Heart left ventricle (tissue), 16 donors: Measurements from ENCODE around the gene TRIOBP. TPM values are rescaled to one million over a fixed set of nuclear protein-coding genes. Genes with fewer than 3 reads are reported as not detected.

Source experiments
- ATAC-seq, 4 donors: fragments of 200-7000 bp; cut with Tn5 transposase; one replicate each; pipeline ENCODE4 v1.9.1; 2020 to 2022; ENCODE audit warnings: moderate library complexity in 4 of 4, mild to moderate bottlenecking in 3 of 4, moderate number of reproducible peaks in 1 of 4
- DNase-seq, 5 donors: peaks; one replicate each; pipeline ENCODE4 v3.0.0-alpha.2; 2020
- H3K27ac ChIP-seq, 12 donors: fragments of 200-600 bp; sonication (generic) in 4 of 12; one replicate each; pipeline versions ENCODE4 v1.5.0 to v1.8.0; 2016 to 2022; ENCODE audit warnings: mild to moderate bottlenecking in 2 of 12
- H3K27me3 ChIP-seq, 9 donors: fragments of 200-600 bp; sonication (generic) in 2 of 9; one replicate each; pipeline versions ENCODE4 v1.5.1 to v1.8.0; 2016 to 2022; ENCODE audit warnings: mild to moderate bottlenecking in 3 of 9
- H3K36me3 ChIP-seq, 9 donors: fragments of 200-600 bp; sonication (generic) in 2 of 9; one replicate each; pipeline versions ENCODE4 v1.5.0 to v1.8.0; 2018 to 2022; ENCODE audit warnings: mild to moderate bottlenecking in 2 of 9
- H3K4me1 ChIP-seq, 12 donors: fragments of 200-600 bp; sonication (generic) in 4 of 12; one replicate each; pipeline versions ENCODE4 v1.5.0 to v1.8.0; 2016 to 2022; ENCODE audit warnings: mild to moderate bottlenecking in 3 of 12
- H3K4me3 ChIP-seq, 12 donors: fragments of 200-600 bp; sonication (generic) in 4 of 12; one replicate each; pipeline versions ENCODE4 v1.5.0 to v1.8.0; 2017 to 2022; ENCODE audit warnings: mild to moderate bottlenecking in 9 of 12, moderate library complexity in 4 of 12
- H3K9me3 ChIP-seq, 12 donors: fragments of 200-600 bp; sonication (generic) in 4 of 12; one replicate each; pipeline versions ENCODE4 v1.5.0 to v1.8.0; 2016 to 2022; ENCODE audit warnings: mild to moderate bottlenecking in 1 of 12
- CTCF ChIP-seq, 12 donors: fragments of 200-600 bp; sonication (generic) in 4 of 12; IDR thresholded peaks; one replicate each; pipeline versions ENCODE4 v1.5.0 to v1.8.0; 2018 to 2022; ENCODE audit warnings: antibody characterized with exemption in 12 of 12, mild to moderate bottlenecking in 5 of 12
- POLR2A ChIP-seq, 2 donors: fragments of 450-650 bp; IDR thresholded peaks; one replicate each; pipeline ENCODE4 v1.6.1; 2017; ENCODE audit warnings: antibody characterized with exemption in 2 of 2, mild to moderate bottlenecking in 2 of 2, moderate library complexity in 2 of 2
- WGBS, 4 donors: extraction: QIAGEN DNeasy Blood & Tissue Kit in 2 of 4; methylation state at CpG; one replicate each; pipeline versions ENCODE4 v1.1.5 to v1.1.7; 2013 to 2018; 5-methylcytosine and 5-hydroxymethylcytosine counted together
- intact Hi-C, 10 donors: fragments of 100-400 bp; cut with DNase I; formaldehyde crosslinking; loops; one replicate each; pipeline versions ENCODE4 v1.11.1 to v1.14.2; 2022
- polyA plus RNA-seq, 2 donors: library from polyadenylated mRNA; stranded (reverse); fragments of 200-250 nt; gene quantifications; one replicate each; pipeline ENCODE4 v1.2.3, GENCODE V29; 2013
- total RNA-seq, 9 donors: library from RNA; depleted of rRNA in 2 of 9; stranded (reverse); fragments of >200 nt in 2 of 9; fragmentation: NEBNext Ultra II Directional in 3 of 9; extraction: Animal tissue kit (Norgen Biotek cat#: 25700) in 3 of 9; gene quantifications; one replicate each; pipeline versions ENCODE4 v1.1.0 to v1.2.4, GENCODE V29; 2016 to 2023
- donor health status: ischemic (EF 13 %, LVEDD 7.1; RV severe dilation, severe dysfunction).
- donor health status: healthy with polysubstance abuse.
- donor health status: DM: no; HTN: yes; CAD: no.
- donor health status: DM: no; HTN: no; CAD: no.
- donor health status: ischemic (EF 25% LVEDD 6.9; RV normal size, moderate dysfunction).
- donor health status: ischemic (EF 25% LVEDD 5.7; RV mildly dilated, moderate dysfunction).
- donor health status: healthy.
- donor health status: DM: yes; HTN: yes; CAD: no.
- donor health status: ischemic (EF 35%, LVEDD 5.7; RV mildly dilated, moderate dysfunction).
- donor health status: nonischemic (EF 11% LVEDD 7.7; RV severe dilation, severe dysfunction).
- donor health status: DM: yes; HTN: yes; CAD: no.
- donor health status: PGD.
- donor health status: ischemic (EF 29% LVEDD 5.4; RV normal size, mild dysfunction).
- donor health status: nonischemic (EF 23%, LVEDD 6.1; RV moderate dilation, normal function).

TRIOBP gene
- total and polyA plus RNA-seq, 11 donors: 54.9 to 147 (median 94.7) TPM

GRCh38 chr22:37734964-37735451 lies 38.2 kb downstream of the TRIOBP start:
- intact Hi-C loops: loop anchor here in 1 of 10 donors (10.0 kb wide), 1 partner anchor 90 kb away; no protein-coding TSS in a partner anchor
- Histone ChIP-seq H3K27ac (no peak overlapping the region), H3K9me3 (no peaks in the 10 kb centered on the region), H3K4me3 (no peak overlapping the region), H3K36me3 (no peaks in the 10 kb centered on the region), H3K4me1 (peaks cover 0 to 29% (median 6%) of the 10 kb centered on the region in 12 donors), H3K27me3 (no peaks in the 10 kb centered on the region)
- TF ChIP-seq CTCF (IDR thresholded peaks at IDR 0.05) (peak; percentile 18 to 49 (median 36)), POLR2A (IDR thresholded peaks at IDR 0.05) (no peak)
- DNase-seq: peak in 2 of 5 donors; percentile 53 to 62
- ATAC-seq: peak in 3 of 4 donors; percentile 29 to 44 (median 41)
- WGBS, 4 donors: 61 to 69% (median 65%) methylated on average over 14 to 16 of the region's 16 CpGs

GRCh38 chr22:37739035-37739434 lies 42.2 kb downstream of the TRIOBP start:
- peak overlapping the region in 1 of 12 donors; percentile 20 for H3K4me3 ChIP-seq
- peaks cover 0 to 52% (median 25%) of the 10 kb centered on the region in 12 donors for H3K4me1 ChIP-seq

GRCh38 chr22:37739611-37740049 lies 42.8 kb downstream of the TRIOBP start:
- 74 to 84% (median 81%) methylated on average over 17 of the region's 17 CpGs for WGBS, 4 donors
- no peaks in the 10 kb centered on the region for H3K27me3 ChIP-seq
- peak in 2 of 5 donors; percentile 61 to 72 for DNase-seq
- TF ChIP-seq POLR2A (IDR thresholded peaks at IDR 0.05): no peak
- no peak for TF ChIP-seq CTCF (IDR thresholded peaks at IDR 0.05)
- H3K4me3 ChIP-seq: peak overlapping the region in 1 of 12 donors; percentile 20
- H3K36me3 ChIP-seq: no peaks in the 10 kb centered on the region
- H3K27ac ChIP-seq: peak overlapping the region in 10 of 12 donors; percentile 30 to 77 (median 60)
- peak in 2 of 4 donors; percentile 16 to 27 for ATAC-seq
- no peaks in the 10 kb centered on the region for H3K9me3 ChIP-seq
- H3K4me1 ChIP-seq: peaks cover 0 to 52% (median 27%) of the 10 kb centered on the region in 12 donors
- intact Hi-C loops: loop anchor here in 3 of 10 donors (5.0 to 10.0 kb wide), 5 partner anchors 42 to 102 kb away; partner anchors contain the start of genes NOL12 (in 2 of the 3), SH3BP1 (in 1 of the 3) and TRIOBP (in 1 of the 3)

More at GRCh38 chr22:37739035-37739434, 42.2 kb downstream of the TRIOBP start:
- intact Hi-C loops: loop anchor here in 1 of 10 donors (10.0 kb wide), 1 partner anchor 94 kb away; no protein-coding TSS in a partner anchor
- peak; percentile 78 to 90 (median 85) for DNase-seq
- no peaks in the 10 kb centered on the region for H3K9me3 ChIP-seq
- TF ChIP-seq POLR2A (IDR thresholded peaks at IDR 0.05) (no peak), CTCF (IDR thresholded peaks at IDR 0.05) (no peak)
- H3K27ac ChIP-seq: peak overlapping the region in 10 of 12 donors; percentile 30 to 77 (median 60)
- 41 to 61% (median 57%) methylated on average over 10 to 12 of the region's 12 CpGs for WGBS, 4 donors
- H3K36me3 ChIP-seq: no peaks in the 10 kb centered on the region
- H3K27me3 ChIP-seq: no peaks in the 10 kb centered on the region
- peak; percentile 63 to 77 (median 76) for ATAC-seq
